ELF-1 (cell line): ENCODE measurements around the gene HS3ST5.

Source experiments
- DNase-seq: peaks from one replicate; pipeline ENCODE4 v3.0.0-alpha.2; 2016; ENCODE audit warnings: low read depth, low spot score

The HS3ST5 gene

GRCh38 chr6:114200891-114201290, 141.9 kb downstream of the HS3ST5 start:
- no peak for DNase-seq

- peak; percentile 49 for DNase-seq
Measured at GRCh38 chr6:114195631-114196403, 147.0 kb downstream of the HS3ST5 start.

GRCh38 chr6:114195027-114195365, 147.8 kb downstream of the HS3ST5 start:
- DNase-seq = no peak

- peak; percentile 18 for DNase-seq
Measured at GRCh38 chr6:114194362-114195026, 148.3 kb downstream of the HS3ST5 start.

GRCh38 chr6:114187563-114187962, 155.3 kb downstream of the HS3ST5 start:
- no peak for DNase-seq

GRCh38 chr6:114181664-114182063, 161.2 kb downstream of the HS3ST5 start:
- DNase-seq = no peak

- no peak for DNase-seq
Measured at GRCh38 chr6:114179411-114179810, 163.4 kb downstream of the HS3ST5 start.

- no peak for DNase-seq
Measured at GRCh38 chr6:114176726-114177125, 166.1 kb downstream of the HS3ST5 start.

DNA sequence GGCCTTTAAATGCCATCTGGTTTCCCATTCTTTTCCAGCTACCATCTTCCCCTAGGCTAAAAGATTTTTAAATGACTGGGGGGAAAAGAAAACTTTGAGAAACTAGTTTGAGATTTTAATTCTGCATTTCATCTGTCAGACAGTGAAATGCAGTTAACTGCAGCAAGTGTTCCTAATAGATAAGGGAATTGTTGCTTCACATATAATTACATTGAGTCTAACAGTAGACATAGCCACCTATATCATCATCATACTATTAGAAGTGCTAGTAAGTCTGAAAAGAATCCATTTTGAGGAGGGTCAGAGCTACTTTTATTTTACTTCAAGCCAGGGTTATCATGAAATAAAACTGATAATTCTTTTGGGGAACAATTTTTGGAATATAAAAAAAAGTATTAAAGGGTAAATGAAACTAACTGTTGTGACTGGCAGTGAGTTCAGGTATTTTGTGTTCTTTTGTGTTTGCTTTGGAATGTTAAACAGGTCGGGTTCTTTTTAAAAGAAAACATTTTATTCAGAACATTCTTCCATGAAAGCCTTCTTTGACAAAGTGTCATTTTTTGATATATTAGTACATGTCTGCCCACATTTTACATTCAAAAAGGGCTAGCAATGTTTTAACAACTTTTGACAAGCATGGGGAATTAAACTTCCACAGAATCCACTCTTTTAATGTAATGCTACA, 170.1 kb downstream of the HS3ST5 start:
- no peak for DNase-seq

- no peak for DNase-seq
Measured at GRCh38 chr6:114171473-114171872, 171.3 kb downstream of the HS3ST5 start.

GRCh38 chr6:114170958-114171387, 171.8 kb downstream of the HS3ST5 start:
- no peak for DNase-seq

GRCh38 chr6:114170372-114170771, 172.5 kb downstream of the HS3ST5 start:
- no peak for DNase-seq

GRCh38 chr6:114169763-114170162, 173.1 kb downstream of the HS3ST5 start:
- DNase-seq = no peak

DNA sequence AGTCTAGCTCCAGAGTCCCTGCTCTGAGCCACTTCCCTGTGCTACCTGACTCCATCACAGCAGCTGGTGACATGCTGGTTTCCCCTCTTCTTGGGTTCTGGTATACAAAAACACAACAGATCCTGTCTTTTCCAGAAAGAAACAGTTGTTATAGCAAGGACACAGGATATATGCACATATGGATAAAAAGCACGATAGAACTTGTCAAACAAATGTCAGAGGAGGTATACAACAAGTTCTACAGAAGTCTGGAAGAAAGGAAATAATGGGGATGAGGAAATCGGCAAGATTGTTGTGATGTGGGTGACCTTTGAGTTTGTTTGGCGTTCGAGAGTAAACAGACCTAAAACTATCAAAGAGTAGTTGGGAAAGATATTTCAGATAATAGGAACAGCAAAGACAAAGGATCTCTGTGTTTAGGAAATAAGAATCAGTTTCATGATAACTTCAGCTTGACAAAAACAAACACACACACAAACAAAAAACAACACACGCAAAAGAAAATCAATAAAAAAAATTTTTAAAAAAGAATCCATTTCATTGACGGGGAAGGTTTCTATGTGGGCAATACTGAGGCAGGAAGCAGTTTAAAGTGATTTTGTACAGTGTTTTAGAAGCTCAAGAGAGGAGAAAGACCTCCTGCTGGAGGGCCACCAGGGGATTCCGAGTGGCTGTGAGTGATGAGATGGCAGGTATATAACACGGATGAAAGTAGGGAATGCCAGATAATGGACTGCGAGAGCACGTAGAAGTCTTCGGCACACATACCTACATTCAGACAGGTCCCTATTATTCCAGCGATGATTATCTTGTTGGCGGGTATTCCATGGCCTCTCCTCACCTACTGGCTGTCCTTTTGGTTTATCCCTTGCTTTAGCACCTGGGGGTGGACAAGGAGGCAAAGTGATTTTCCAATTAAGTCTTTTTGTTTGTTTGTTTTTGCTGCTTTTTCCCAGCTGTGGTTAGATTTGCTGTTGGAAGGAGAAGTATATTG, 174.9 kb downstream of the HS3ST5 start:
- peak; percentile 30 for DNase-seq

GRCh38 chr6:114164207-114164606, 178.6 kb downstream of the HS3ST5 start:
- no peak for DNase-seq

DNA sequence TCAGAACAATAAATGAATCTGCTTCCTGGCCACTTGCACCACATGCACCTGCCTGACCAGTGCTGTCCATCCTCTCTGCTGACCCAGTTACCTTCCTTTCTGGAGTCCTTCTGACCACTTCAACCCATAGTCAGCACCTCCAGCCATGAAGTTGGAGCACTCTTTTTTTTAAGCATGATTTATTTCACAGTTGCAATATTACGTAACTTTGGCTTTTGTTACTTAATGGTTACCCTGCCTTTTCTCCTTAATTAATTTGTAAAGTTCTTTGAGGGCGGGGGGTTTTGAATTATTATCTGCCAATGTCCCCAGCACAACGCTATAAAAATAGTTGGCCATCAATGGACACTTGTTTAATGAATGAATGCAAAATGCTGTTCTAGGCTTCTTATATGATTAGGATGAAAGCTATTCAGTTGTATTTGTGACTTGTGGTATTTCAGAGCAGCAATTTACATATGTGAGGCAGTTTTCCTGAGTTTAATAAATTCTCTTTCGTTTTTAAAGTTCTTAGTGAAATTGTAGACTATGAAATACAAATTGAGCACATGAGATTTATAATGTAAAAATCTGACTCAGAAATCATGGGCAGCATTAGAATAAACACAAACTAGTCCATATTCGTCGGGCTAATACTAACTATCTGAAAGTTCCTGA, 180.0 kb downstream of the HS3ST5 start:
- DNase-seq = no peak

GRCh38 chr6:114160881-114161280, 181.9 kb downstream of the HS3ST5 start:
- no peak for DNase-seq

GRCh38 chr6:114159727-114160126, 183.1 kb downstream of the HS3ST5 start:
- DNase-seq = no peak

GRCh38 chr6:114158838-114159694, 183.8 kb downstream of the HS3ST5 start:
- DNase-seq = no peak

DNA sequence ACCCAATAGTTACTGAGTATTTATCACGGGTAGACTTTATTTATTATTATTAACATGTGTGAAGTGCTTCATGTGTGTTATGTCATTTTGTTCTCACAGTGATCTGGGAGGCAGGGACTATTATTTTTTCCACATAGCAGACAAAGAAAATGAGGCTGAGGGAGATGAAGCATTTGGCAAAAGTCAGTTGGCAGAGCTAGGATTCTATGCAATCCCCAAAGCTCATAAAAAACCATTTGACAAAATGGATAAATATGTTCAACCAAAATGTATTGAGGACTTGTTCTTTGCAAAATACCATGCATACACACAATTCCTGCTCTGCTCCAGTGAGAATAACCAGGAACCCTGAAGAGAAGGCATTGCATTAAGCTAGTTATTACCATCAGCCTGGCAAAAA, 184.4 kb downstream of the HS3ST5 start:
- DNase-seq = no peak
